Ovary (tissue), 9 donors: ENCODE data around the gene FRMD3. TPM values are rescaled to one million over a fixed set of nuclear protein-coding genes. Genes with fewer than 3 reads are reported as not detected.

ENCODE experiments used
- DNase-seq, 5 donors: peaks; one replicate each; pipeline ENCODE4 v3.0.0-alpha.2; 2019 to 2020
- H3K27ac ChIP-seq, 2 donors: fragments of 200-600 bp; one replicate each; pipeline versions ENCODE4 v1.5.1 to v1.8.0; 2019 to 2022
- H3K27me3 ChIP-seq: fragments of 200-600 bp; one replicate; pipeline ENCODE4 v1.8.0; 2022
- H3K36me3 ChIP-seq: fragments of 200-600 bp; sonication (generic); one replicate; pipeline ENCODE4 v1.5.1; 2019
- H3K4me1 ChIP-seq: one replicate; pipeline ENCODE4 v1.8.1; 2013; ENCODE audit warnings: mild to moderate bottlenecking, moderate library complexity; ENCODE audit not compliant: insufficient read depth
- H3K4me3 ChIP-seq: fragments of 200-600 bp; sonication (generic); one replicate; pipeline ENCODE4 v1.5.1; 2017
- H3K9me3 ChIP-seq, 2 donors: fragments of 200-600 bp in 1 of 2; sonication (generic) in 1 of 2; one replicate each; pipeline versions ENCODE4 v1.5.1 to v1.8.1; 2013 to 2019; ENCODE audit warnings: mild to moderate bottlenecking in 1 of 2, moderate library complexity in 1 of 2
- EP300 ChIP-seq: sonication (generic); formaldehyde crosslinking; IDR thresholded peaks from one replicate; pipeline ENCODE4 v1.6.1; 2017; ENCODE audit warnings: antibody characterized with exemption
- POLR2A ChIP-seq: fragments of 450-650 bp; IDR thresholded peaks from one replicate; pipeline ENCODE4 v1.6.1; 2017; ENCODE audit warnings: antibody characterized with exemption, mild to moderate bottlenecking, moderate library complexity
- WGBS, 3 donors: extraction: QIAGEN DNeasy Blood & Tissue Kit in 1 of 3; methylation state at CpG; one replicate each; pipeline versions ENCODE4 v1.1.5 to v1.1.7; 2013 to 2017; 5-methylcytosine and 5-hydroxymethylcytosine counted together
- intact Hi-C, 4 donors: fragments of 100-400 bp; cut with DNase I; formaldehyde crosslinking; loops; one replicate each; pipeline versions ENCODE4 v1.11.0 to v1.15.1; 2022 to 2023
- polyA plus RNA-seq, 2 donors: library from polyadenylated mRNA; stranded (reverse); fragments of 200-250 nt in 1 of 2; fragments of 350-450 nt in 1 of 2; fragmentation: Illumina TruSeq in 1 of 2; extraction: RNeasy Lipid Tissue Mini Kit (QIAGEN cat#74804) in 1 of 2; gene quantifications; one replicate each; pipeline ENCODE4 v1.2.3, GENCODE V29; 2013 to 2014
- total RNA-seq, 7 donors: library from RNA; depleted of rRNA in 2 of 7; stranded (reverse); fragments of >200 nt in 2 of 7; fragmentation: NEBNext Ultra II Directional in 3 of 7; extraction: Animal tissue kit (Norgen Biotek cat#: 25700) in 3 of 7; gene quantifications; one replicate each; pipeline versions ENCODE4 v1.1.0 to v1.2.4, GENCODE V29; 2016 to 2023
- TF ChIP-seq, protein P1 (sequence below), 3 donors: fragments of 450-650 bp in 2 of 3; fragments of 200-600 bp in 1 of 3; IDR thresholded peaks; one replicate each; pipeline versions ENCODE4 v1.5.1 to v1.8.0; 2016 to 2022; ENCODE audit warnings: antibody characterized with exemption in 3 of 3, mild to moderate bottlenecking in 1 of 3
- donor health status: DM: no; HTN: no; CAD: no; lungs with moderate emphysema.
- donor health status: DM: no; HTN: no; CAD: no.
- donor health status: Bipolar disorder and iron deficiency.
- donor health status: DM: yes; HTN: yes; CAD: no.
- donor health status: DM: no; HTN: no; CAD: no.
- donor health status: DM: yes; HTN: yes; CAD: no.

FRMD3 gene
- total and polyA plus RNA-seq, 9 donors = 0.83 to 9.1 (median 4.2) TPM

GRCh38 chr9:83473488-83473971 lies 64.7 kb downstream of the FRMD3 start:
- no peaks in the 10 kb centered on the region for H3K9me3 ChIP-seq
- WGBS, 3 donors = 17 to 20% (median 19%) methylated on average over 5 of the region's 5 CpGs
- no peak overlapping the region for H3K4me3 ChIP-seq
- H3K27ac ChIP-seq = no peak overlapping the region
- no peaks in the 10 kb centered on the region for H3K36me3 ChIP-seq
- H3K27me3 ChIP-seq = no peaks in the 10 kb centered on the region
- no peak for TF ChIP-seq POLR2A
- no peak for TF ChIP-seq EP300
- TF ChIP-seq, protein P1, sequence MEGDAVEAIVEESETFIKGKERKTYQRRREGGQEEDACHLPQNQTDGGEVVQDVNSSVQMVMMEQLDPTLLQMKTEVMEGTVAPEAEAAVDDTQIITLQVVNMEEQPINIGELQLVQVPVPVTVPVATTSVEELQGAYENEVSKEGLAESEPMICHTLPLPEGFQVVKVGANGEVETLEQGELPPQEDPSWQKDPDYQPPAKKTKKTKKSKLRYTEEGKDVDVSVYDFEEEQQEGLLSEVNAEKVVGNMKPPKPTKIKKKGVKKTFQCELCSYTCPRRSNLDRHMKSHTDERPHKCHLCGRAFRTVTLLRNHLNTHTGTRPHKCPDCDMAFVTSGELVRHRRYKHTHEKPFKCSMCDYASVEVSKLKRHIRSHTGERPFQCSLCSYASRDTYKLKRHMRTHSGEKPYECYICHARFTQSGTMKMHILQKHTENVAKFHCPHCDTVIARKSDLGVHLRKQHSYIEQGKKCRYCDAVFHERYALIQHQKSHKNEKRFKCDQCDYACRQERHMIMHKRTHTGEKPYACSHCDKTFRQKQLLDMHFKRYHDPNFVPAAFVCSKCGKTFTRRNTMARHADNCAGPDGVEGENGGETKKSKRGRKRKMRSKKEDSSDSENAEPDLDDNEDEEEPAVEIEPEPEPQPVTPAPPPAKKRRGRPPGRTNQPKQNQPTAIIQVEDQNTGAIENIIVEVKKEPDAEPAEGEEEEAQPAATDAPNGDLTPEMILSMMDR (IDR thresholded peaks at IDR 0.05) = no peak
- H3K4me1 ChIP-seq = peaks cover 4% of the 10 kb centered on the region
- intact Hi-C loops = no loop called here
- no peak for DNase-seq

DNA sequence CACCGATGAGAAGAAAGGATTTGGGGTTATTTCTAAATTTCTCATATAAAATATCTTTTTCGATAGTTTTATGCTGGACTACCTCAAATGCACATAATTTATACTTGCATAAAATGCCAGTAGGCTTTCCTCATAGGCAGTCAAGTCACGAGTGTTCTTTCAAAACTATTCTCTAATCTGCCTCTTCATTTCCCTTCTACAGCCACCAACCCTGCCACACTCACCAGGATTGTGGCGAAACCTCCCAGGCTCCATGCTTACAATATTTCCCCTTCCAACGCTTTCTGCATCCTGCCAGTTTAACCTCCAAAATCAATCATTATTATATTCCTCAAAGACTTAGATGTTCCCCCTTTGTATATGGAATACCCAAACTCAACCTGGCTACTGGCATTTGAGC lies 65.4 kb downstream of the FRMD3 start:
- no peak overlapping the region for H3K27ac ChIP-seq
- no peaks in the 10 kb centered on the region for H3K36me3 ChIP-seq
- no peaks in the 10 kb centered on the region for H3K9me3 ChIP-seq
- intact Hi-C loops = no loop called here
- TF ChIP-seq POLR2A (no peak), EP300 (no peak)
- TF ChIP-seq, protein P1 (IDR thresholded peaks at IDR 0.05) = no peak
- H3K4me1 ChIP-seq = peaks cover 4% of the 10 kb centered on the region
- WGBS, 3 donors = 90 to 97% (median 97%) methylated on average over 5 of the region's 5 CpGs
- DNase-seq = no peak
- H3K27me3 ChIP-seq = no peaks in the 10 kb centered on the region
- H3K4me3 ChIP-seq = no peak overlapping the region

DNA sequence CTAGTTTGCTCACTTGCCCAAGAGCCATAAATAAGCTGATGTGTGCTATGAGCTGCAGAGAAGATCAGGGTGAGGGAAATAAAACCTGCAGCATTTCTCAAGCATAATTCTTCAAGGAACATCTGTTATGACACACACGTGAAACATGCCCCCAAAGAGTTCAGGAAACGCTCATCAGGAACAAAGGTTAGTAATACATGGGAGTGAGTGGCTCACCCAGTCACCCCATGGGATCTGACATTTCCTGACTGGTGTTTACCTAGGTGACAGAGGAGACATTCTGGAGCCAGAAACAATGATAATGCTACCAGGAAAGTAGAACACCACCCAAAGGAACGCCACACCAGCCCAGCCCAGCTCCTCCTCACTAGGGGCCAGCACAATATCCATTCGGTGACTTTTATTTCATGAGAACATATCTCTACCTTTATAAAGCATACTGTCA lies 66.0 kb downstream of the FRMD3 start:
- H3K27ac ChIP-seq = no peak overlapping the region
- 73 to 88% (median 87%) methylated on average over 4 of the region's 4 CpGs for WGBS, 3 donors
- H3K9me3 ChIP-seq = no peaks in the 10 kb centered on the region
- TF ChIP-seq, protein P1 (IDR thresholded peaks at IDR 0.05) = no peak
- TF ChIP-seq POLR2A (no peak), EP300 (no peak)
- intact Hi-C loops = no loop called here
- H3K4me3 ChIP-seq = no peak overlapping the region
- H3K4me1 ChIP-seq = peaks cover 4% of the 10 kb centered on the region
- H3K36me3 ChIP-seq = no peaks in the 10 kb centered on the region
- DNase-seq = no peak
- no peaks in the 10 kb centered on the region for H3K27me3 ChIP-seq

- Histone ChIP-seq H3K36me3 (no peaks in the 10 kb centered on the region), H3K9me3 (no peaks in the 10 kb centered on the region), H3K27me3 (no peaks in the 10 kb centered on the region), H3K4me3 (no peak overlapping the region), H3K27ac (no peak overlapping the region), H3K4me1 (peaks cover 4% of the 10 kb centered on the region)
- intact Hi-C loops = no loop called here
- 86 to 89% (median 86%) methylated on average over 4 of the region's 4 CpGs for WGBS, 3 donors
- TF ChIP-seq, protein P1 (IDR thresholded peaks at IDR 0.05) = no peak
- TF ChIP-seq POLR2A (no peak), EP300 (no peak)
- no peak for DNase-seq
These were observed 67.0 kb downstream of the FRMD3 start for GRCh38 chr9:83471241-83471640.
